Spleen (tissue), 11 donors: Measurements from ENCODE around the gene ANKZF1. TPM values are rescaled to one million over a fixed set of nuclear protein-coding genes. Genes with fewer than 3 reads are reported as not detected.
A peak's percentile ranks its signal among the peaks of the same experiment; 100 is the strongest.

Source experiments
- DNase-seq: peaks from one replicate; pipeline ENCODE4 v3.0.0-alpha.2; 2020
- H3K27ac ChIP-seq, 8 donors: fragments of 200-600 bp; sonication (generic) in 7 of 8; 1 replicate in 4 of 8; 2 replicates in 4 of 8; pipeline versions ENCODE4 v1.5.0 to v1.8.0; 2016 to 2021; ENCODE audit warnings: inconsistent platforms in 4 of 8, mild to moderate bottlenecking in 4 of 8, moderate library complexity in 1 of 8
- H3K27me3 ChIP-seq, 7 donors: fragments of 200-600 bp; sonication (generic) in 6 of 7; replicated peaks in 1 of 7; 1 replicate in 4 of 7; 2 replicates in 3 of 7; pipeline versions ENCODE4 v1.5.0 to v1.8.0; 2016 to 2021; ENCODE audit warnings: inconsistent platforms in 3 of 7, mild to moderate bottlenecking in 1 of 7
- H3K36me3 ChIP-seq, 6 donors: fragments of 200-600 bp; sonication (generic) in 5 of 6; 1 replicate in 4 of 6; 2 replicates in 2 of 6; pipeline versions ENCODE4 v1.5.0 to v1.8.0; 2016 to 2021; ENCODE audit warnings: inconsistent platforms in 2 of 6
- H3K4me1 ChIP-seq, 6 donors: fragments of 200-600 bp; sonication (generic) in 5 of 6; 1 replicate in 3 of 6; 2 replicates in 3 of 6; pipeline versions ENCODE4 v1.5.0 to v1.8.0; 2016 to 2021; ENCODE audit warnings: inconsistent platforms in 3 of 6
- H3K4me3 ChIP-seq, 8 donors: fragments of 200-600 bp; sonication (generic) in 7 of 8; 1 replicate in 4 of 8; 2 replicates in 4 of 8; pipeline versions ENCODE4 v1.5.0 to v1.8.0; 2016 to 2021; ENCODE audit warnings: inconsistent platforms in 4 of 8, mild to moderate bottlenecking in 4 of 8, moderate library complexity in 2 of 8
- H3K9me3 ChIP-seq, 8 donors: fragments of 200-600 bp; sonication (generic) in 7 of 8; 1 replicate in 4 of 8; 2 replicates in 4 of 8; pipeline versions ENCODE4 v1.5.0 to v1.8.0; 2016 to 2021; ENCODE audit warnings: inconsistent platforms in 4 of 8
- POLR2A ChIP-seq, 3 donors: fragments of 450-650 bp; IDR thresholded peaks; one replicate each; pipeline ENCODE4 v1.5.1; 2017; ENCODE audit warnings: antibody characterized with exemption in 3 of 3, mild to moderate bottlenecking in 1 of 3
- POLR2AphosphoS5 ChIP-seq, 3 donors: sonication (generic); formaldehyde crosslinking; IDR thresholded peaks; one replicate each; pipeline ENCODE4 v1.5.1; 2017; ENCODE audit warnings: antibody characterized with exemption in 3 of 3
- WGBS, 5 donors: extraction: QIAGEN DNeasy Blood & Tissue Kit in 3 of 5; methylation state at CpG; one replicate each; pipeline versions ENCODE4 v1.1.5 to v1.1.7; 2013 to 2018; 5-methylcytosine and 5-hydroxymethylcytosine counted together
- intact Hi-C: fragments of 100-400 bp; cut with DNase I; formaldehyde crosslinking; loops from one replicate; pipeline ENCODE4 v1.15.0; 2023; ENCODE audit warnings: low total_unique reads
- polyA plus RNA-seq, 3 donors: library from polyadenylated mRNA; stranded (reverse); fragments of 200-250 nt; gene quantifications; one replicate each; pipeline ENCODE4 v1.2.1, GENCODE V29; 2013
- total RNA-seq, 7 donors: library from RNA; depleted of rRNA in 3 of 7; stranded (reverse); fragments of >200 nt in 3 of 7; fragmentation: NEBNext Ultra II Directional in 4 of 7; extraction: Animal tissue kit (Norgen Biotek cat#: 25700) in 4 of 7; gene quantifications; one replicate each; pipeline versions ENCODE4 v1.1.0 to v1.2.1, GENCODE V29; 2016 to 2021
- TF ChIP-seq, protein P1 (sequence below), 11 experiments: fragments of 200-600 bp in 7 of 11; fragments of 450-650 bp in 4 of 11; sonication (generic) in 4 of 11; IDR thresholded peaks in 8 of 11; conservative IDR thresholded peaks in 3 of 11; 1 replicate in 7 of 11; 2 replicates in 4 of 11; pipeline versions ENCODE4 v1.4.0 to v1.8.0; 2016 to 2021; ENCODE audit warnings: antibody characterized with exemption in 11 of 11, inconsistent platforms in 4 of 11, mild to moderate bottlenecking in 1 of 11
- donor health status: healthy with polysubstance abuse.
- donor health status: DM: no; HTN: no; CAD: no; lungs with moderate emphysema.
- donor health status: DM: no; HTN: no; CAD: no.
- donor health status: Bipolar disorder and iron deficiency.
- donor health status: healthy.
- donor health status: DM: no; HTN: no; CAD: no.
- donor health status: DM: yes; HTN: yes; CAD: no.

Gene ANKZF1
- total and polyA plus RNA-seq, 10 donors: 30.5 to 141 (median 71.1) TPM

DNA sequence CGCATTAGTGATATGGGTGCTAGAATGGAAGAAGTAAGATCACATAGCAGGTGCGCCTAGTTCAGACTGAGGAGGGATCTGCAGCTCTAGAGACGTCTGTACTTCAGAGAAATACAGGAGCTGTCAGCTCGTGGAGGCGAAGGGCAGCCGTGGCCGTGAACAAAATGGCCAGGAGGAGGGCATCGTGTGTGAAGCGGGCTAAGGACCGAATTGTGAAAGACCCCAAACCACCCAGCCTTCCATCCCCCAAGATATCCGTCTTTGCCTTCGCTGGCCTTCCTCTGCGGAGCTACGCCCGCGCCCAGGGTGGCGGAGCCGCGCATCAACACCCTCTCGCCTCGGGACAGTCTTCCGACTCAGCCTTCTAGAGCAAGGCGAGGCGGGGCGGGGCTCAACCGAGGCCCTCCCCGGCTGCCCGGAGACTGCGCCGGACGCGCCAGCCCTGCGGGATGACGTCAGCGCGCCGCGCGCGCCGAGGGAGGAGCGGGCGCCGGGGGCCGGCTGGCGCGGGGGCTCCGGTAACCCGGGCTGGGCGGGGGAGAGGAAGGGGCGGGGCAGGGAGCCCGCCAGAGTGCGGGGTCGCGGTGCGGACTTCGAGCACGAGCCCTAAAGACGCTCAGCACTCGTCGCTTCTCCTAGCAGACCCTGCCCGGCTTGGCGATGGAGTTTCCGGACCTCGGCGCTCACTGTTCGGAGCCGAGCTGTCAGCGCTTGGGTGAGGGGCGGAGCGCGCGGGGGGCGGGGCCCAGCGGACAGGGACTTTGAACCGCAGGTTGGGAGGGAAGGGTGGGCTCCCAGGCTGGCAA is 23.1 kb upstream of the ANKZF1 start, which contains the start of gene ZFAND2B:
Gene ZFAND2B, plus strand, starts transcription at position 455 of the 806 bp plus-strand sequence. Its CDS starts 206 bp downstream, at position 661.
- TF ChIP-seq, protein P1, sequence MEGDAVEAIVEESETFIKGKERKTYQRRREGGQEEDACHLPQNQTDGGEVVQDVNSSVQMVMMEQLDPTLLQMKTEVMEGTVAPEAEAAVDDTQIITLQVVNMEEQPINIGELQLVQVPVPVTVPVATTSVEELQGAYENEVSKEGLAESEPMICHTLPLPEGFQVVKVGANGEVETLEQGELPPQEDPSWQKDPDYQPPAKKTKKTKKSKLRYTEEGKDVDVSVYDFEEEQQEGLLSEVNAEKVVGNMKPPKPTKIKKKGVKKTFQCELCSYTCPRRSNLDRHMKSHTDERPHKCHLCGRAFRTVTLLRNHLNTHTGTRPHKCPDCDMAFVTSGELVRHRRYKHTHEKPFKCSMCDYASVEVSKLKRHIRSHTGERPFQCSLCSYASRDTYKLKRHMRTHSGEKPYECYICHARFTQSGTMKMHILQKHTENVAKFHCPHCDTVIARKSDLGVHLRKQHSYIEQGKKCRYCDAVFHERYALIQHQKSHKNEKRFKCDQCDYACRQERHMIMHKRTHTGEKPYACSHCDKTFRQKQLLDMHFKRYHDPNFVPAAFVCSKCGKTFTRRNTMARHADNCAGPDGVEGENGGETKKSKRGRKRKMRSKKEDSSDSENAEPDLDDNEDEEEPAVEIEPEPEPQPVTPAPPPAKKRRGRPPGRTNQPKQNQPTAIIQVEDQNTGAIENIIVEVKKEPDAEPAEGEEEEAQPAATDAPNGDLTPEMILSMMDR (IDR thresholded peaks at IDR 0.05 in 8 of 11, conservative IDR thresholded peaks at IDR 0.05 in 3 of 11): peak in 6 of 11 experiments; percentile 23 to 61 (median 42)
- TF ChIP-seq POLR2AphosphoS5 (IDR thresholded peaks at IDR 0.05) (peak; percentile 99 to 100 (median 99)), POLR2A (IDR thresholded peaks at IDR 0.05) (peak; percentile 30 to 92 (median 65))
- Histone ChIP-seq H3K27ac (peak within 1 kb of the TSS; percentile 93 to 98 (median 97)), H3K4me3 (peak within 1 kb of the TSS; percentile 51 to 84 (median 60)), H3K36me3 (peaks cover 0 to 38% (median 15%) of the 10 kb centered on the region in 6 donors), H3K27me3 (no peaks in the 10 kb centered on the region), H3K9me3 (no peaks in the 10 kb centered on the region), H3K4me1 (peaks cover 7 to 55% (median 35%) of the 10 kb centered on the region in 6 donors)
- DNase-seq: peak; percentile 99
- intact Hi-C loops: loop anchor here (5.0 kb wide), 1 partner anchor 34 kb away; the partner anchor contains the start of gene SLC23A3
- 0 to 1% (median 0%) methylated on average over 15 to 76 of the region's 76 CpGs for WGBS, 5 donors

DNA sequence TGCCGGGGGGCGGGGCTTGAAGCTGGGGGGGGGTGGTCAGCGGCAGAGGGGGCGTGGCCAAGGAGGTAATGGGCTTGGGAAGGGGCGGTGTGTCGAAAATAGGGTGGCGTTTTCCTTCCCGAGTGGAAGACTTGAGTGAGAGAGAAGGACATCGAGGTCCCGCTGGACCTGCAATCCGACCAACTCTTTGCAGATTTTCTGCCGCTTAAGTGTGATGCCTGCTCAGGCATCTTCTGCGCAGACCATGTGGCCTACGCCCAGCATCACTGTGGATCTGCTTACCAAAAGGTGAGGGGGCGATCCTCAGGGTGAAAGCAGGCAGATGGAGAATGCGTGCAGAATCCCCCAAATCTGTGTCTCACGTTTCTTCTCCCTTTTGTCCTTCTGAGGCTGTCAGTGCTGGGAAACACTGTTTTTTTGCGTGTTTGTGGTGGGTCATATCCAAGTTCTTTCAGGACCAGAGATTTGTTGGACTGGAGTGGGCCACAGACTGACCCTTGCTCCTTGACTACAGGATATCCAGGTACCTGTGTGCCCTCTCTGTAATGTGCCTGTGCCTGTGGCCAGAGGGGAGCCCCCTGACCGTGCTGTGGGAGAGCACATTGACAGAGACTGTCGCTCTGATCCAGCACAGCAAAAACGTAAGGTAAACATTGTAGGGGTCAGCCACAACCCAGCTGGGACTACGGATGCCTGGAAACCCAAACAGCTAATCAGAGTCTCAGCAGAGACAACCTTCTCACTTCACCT is 22.3 kb upstream of the ANKZF1 start:
- H3K4me1 ChIP-seq: peaks cover 7 to 61% (median 35%) of the 10 kb centered on the region in 6 donors
- no peaks in the 10 kb centered on the region for H3K27me3 ChIP-seq
- intact Hi-C loops: loop anchor here (5.0 kb wide), 1 partner anchor 35 kb away; the partner anchor contains the start of gene SLC23A3
- peaks cover 0 to 42% (median 15%) of the 10 kb centered on the region in 6 donors for H3K36me3 ChIP-seq
- no peaks in the 10 kb centered on the region for H3K9me3 ChIP-seq
- 11 to 27% (median 23%) methylated on average over 20 to 22 of the region's 22 CpGs for WGBS, 5 donors
- H3K27ac ChIP-seq: peak overlapping the region; percentile 93 to 98 (median 97)
- H3K4me3 ChIP-seq: peak overlapping the region; percentile 51 to 84 (median 60)
- peak; percentile 77 for DNase-seq
- TF ChIP-seq, protein P1 (IDR thresholded peaks at IDR 0.05 in 8 of 11, conservative IDR thresholded peaks at IDR 0.05 in 3 of 11): no peak
- no peak for TF ChIP-seq POLR2AphosphoS5 (IDR thresholded peaks at IDR 0.05)
- TF ChIP-seq POLR2A (IDR thresholded peaks at IDR 0.05): no peak

DNA sequence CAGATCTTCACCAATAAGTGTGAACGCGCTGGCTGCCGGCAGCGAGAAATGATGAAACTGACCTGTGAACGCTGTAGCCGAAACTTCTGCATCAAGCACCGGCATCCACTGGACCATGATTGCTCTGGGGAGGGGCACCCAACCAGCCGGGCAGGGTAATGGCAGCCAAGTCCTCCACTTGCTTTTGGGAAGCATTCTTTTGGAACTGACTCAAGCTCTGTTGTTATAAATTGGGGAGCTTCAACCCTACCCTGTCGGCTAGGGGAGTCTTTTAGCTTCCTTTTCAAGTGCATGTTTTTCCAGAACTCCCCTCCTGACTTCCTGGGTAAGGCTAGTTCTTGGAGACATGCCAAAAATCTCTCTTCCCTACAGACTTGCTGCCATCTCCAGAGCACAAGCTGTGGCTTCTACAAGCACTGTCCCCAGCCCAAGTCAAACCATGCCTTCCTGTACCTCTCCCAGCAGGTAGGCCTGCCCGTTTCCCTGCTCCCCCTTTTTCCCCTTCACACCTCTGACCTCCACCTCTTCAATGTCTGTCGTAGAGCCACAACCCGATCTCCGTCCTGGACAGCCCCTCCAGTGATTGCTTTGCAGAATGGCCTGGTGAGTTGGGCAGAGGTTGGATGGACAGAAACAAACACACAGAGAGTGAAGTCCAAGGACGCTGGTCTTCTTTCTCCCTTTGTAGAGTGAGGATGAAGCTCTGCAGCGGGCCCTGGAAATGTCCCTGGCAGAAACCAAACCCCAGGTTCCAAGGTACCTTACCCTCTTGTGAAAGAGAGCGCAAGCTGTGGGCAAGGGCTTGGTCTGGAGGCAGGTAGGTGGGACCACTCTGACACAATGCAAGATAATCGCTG is 21.5 kb upstream of the ANKZF1 start:
- TF ChIP-seq POLR2AphosphoS5 (IDR thresholded peaks at IDR 0.05) (no peak), POLR2A (IDR thresholded peaks at IDR 0.05) (no peak)
- TF ChIP-seq, protein P1 (IDR thresholded peaks at IDR 0.05 in 8 of 11, conservative IDR thresholded peaks at IDR 0.05 in 3 of 11): no peak
- Histone ChIP-seq H3K4me1 (peaks cover 7 to 66% (median 35%) of the 10 kb centered on the region in 6 donors), H3K9me3 (no peaks in the 10 kb centered on the region), H3K36me3 (peaks cover 0 to 50% (median 15%) of the 10 kb centered on the region in 6 donors), H3K27me3 (no peaks in the 10 kb centered on the region), H3K4me3 (peak overlapping the region in 4 of 8 donors; percentile 51 to 84 (median 59)), H3K27ac (peak overlapping the region; percentile 93 to 98 (median 97))
- DNase-seq: peak; percentile 71
- intact Hi-C loops: loop anchor here (5.0 kb wide), 1 partner anchor 36 kb away; the partner anchor contains the start of gene SLC23A3
- 63 to 78% (median 66%) methylated on average over 16 to 17 of the region's 17 CpGs for WGBS, 5 donors
